GM12878 (cell line): ENCODE data around the gene ADCY5. TPM values are rescaled to one million over a fixed set of nuclear protein-coding genes. Genes with fewer than 3 reads are reported as not detected.

Source experiments
- ATAC-seq: fragments of 200-7000 bp; cut with Tn5 transposase; 3 replicates; pipeline ENCODE4 v1.9.1; 2020; ENCODE audit warnings: mild to moderate bottlenecking, moderate library complexity
- BruUV-seq: library from RNA; stranded (reverse); fragments of 400-500 nt; replicated peaks from 2 replicates; lab custom pipeline; 2021; lab: Mats Ljungman, UMichigan
- CTCF ChIA-PET: fragments of 300-600 bp; sonication (Branson Sonifier 250); formaldehyde crosslinking; extraction: SDS; loops from one replicate; lab custom pipeline; 2021; ENCODE audit warnings: inconsistent platforms; lab: Yijun Ruan, JAX
- POLR2A ChIA-PET: fragments of 350-600 bp; formaldehyde crosslinking; extraction: SDS; loops from one replicate; lab custom pipeline; 2021; ENCODE audit warnings: inconsistent platforms; lab: Charles Lee
- RAD21 ChIA-PET: fragments of 300-600 bp; sonication (Branson Sonifier 250); formaldehyde crosslinking; loops from one replicate; lab custom pipeline; 2023; ENCODE audit warnings: antibody characterized with exemption; ENCODE audit not compliant: unreplicated experiment; lab: Charles Lee
- SMC1A ChIA-PET: fragments of 300-600 bp; sonication (Branson Sonifier 250); formaldehyde crosslinking; loops from one replicate; lab custom pipeline; 2023; ENCODE audit not compliant: unreplicated experiment, uncharacterized antibody; lab: Charles Lee
- DNase-seq: peaks from one replicate; pipeline ENCODE4 v3.0.0-alpha.2; 2011; ENCODE audit warnings: low read depth, low spot score
- FAIRE-seq: peaks from 3 replicates; lab custom pipeline; 2011; peaks lifted over from hg19 to GRCh38; lab: Jason Lieb, UNC
- H2AFZ ChIP-seq: 2 replicates; pipeline ENCODE4 v1.6.0; 2011; ENCODE audit warnings: low read depth, low read length, control low read depth; ENCODE audit not compliant: control insufficient read depth
- H3K27ac ChIP-seq: 2 replicates; pipeline ENCODE4 v1.5.1; 2011; ENCODE audit warnings: control low read depth; ENCODE audit not compliant: control insufficient read depth, insufficient read depth
- H3K27me3 ChIP-seq, 2 experiments: replicated peaks in 1 of 2; 2 replicates each; pipeline versions ENCODE4 v1.6.0 to v1.6.1; 2011; ENCODE audit warnings: low read length in 1 of 2; ENCODE audit not compliant: control insufficient read depth in 2 of 2, insufficient read depth in 2 of 2
- H3K36me3 ChIP-seq, 2 experiments: 2 replicates each; pipeline ENCODE4 v1.5.1; 2011; ENCODE audit warnings: low read length in 1 of 2; ENCODE audit not compliant: control insufficient read depth in 2 of 2, insufficient read depth in 2 of 2
- H3K4me1 ChIP-seq: 2 replicates; pipeline ENCODE4 v1.6.1; 2011; ENCODE audit warnings: mild to moderate bottlenecking, low read length, moderate library complexity, mixed read lengths; ENCODE audit not compliant: control insufficient read depth, insufficient read depth
- H3K4me2 ChIP-seq: 2 replicates; pipeline ENCODE4 v1.6.0; 2011; ENCODE audit warnings: control low read depth; ENCODE audit not compliant: control insufficient read depth, insufficient read depth
- H3K4me3 ChIP-seq: fragments of 200-600 bp; sonication (generic); 2 replicates; pipeline ENCODE4 v1.5.1; 2016
- H3K79me2 ChIP-seq: 2 replicates; pipeline ENCODE4 v1.6.0; 2011; ENCODE audit warnings: low read length; ENCODE audit not compliant: control insufficient read depth, insufficient read depth
- H3K9ac ChIP-seq: 2 replicates; pipeline ENCODE4 v1.8.0; 2011; ENCODE audit warnings: low read length, control low read depth, mixed read lengths; ENCODE audit not compliant: control insufficient read depth, insufficient read depth
- H3K9me3 ChIP-seq: replicated peaks from 3 replicates; pipeline ENCODE4 v1.5.1; 2011; ENCODE audit warnings: mild to moderate bottlenecking, low read length; ENCODE audit not compliant: control insufficient read depth, insufficient read depth
- H4K20me1 ChIP-seq: 2 replicates; pipeline ENCODE4 v1.6.0; 2011; ENCODE audit not compliant: control insufficient read depth, insufficient read depth
- ATF7 ChIP-seq: fragments of 450-650 bp; IDR thresholded peaks from 2 replicates; pipeline ENCODE4 v1.6.1; 2016; ENCODE audit warnings: low read depth, mild to moderate bottlenecking
- BHLHE40 ChIP-seq, 2 experiments: fragments of 450-650 bp in 1 of 2; IDR thresholded peaks; 2 replicates each; pipeline ENCODE4 v1.6.1; 2011 to 2017; ENCODE audit warnings: low read depth in 2 of 2, borderline replicate concordance in 1 of 2, improper control_type of control experiment in 1 of 2, low read length in 1 of 2, mild to moderate bottlenecking in 1 of 2
- CBX5 ChIP-seq: sonication (generic); IDR thresholded peaks from 2 replicates; pipeline ENCODE4 v1.6.1; 2016; ENCODE audit warnings: low read depth, moderate library complexity, mild to moderate bottlenecking, inconsistent platforms
- CREB1 ChIP-seq: IDR thresholded peaks from 2 replicates; pipeline ENCODE4 v1.6.1; 2012; ENCODE audit warnings: low read depth, mild to moderate bottlenecking, inconsistent platforms
- CREM ChIP-seq: IDR thresholded peaks from 2 replicates; pipeline ENCODE4 v1.6.1; 2014; ENCODE audit warnings: antibody characterized with exemption, low read depth
- ESRRA ChIP-seq: IDR thresholded peaks from 2 replicates; pipeline ENCODE4 v1.6.1; 2012; ENCODE audit warnings: mild to moderate bottlenecking, low read length, improper control_type of control experiment
- FOS ChIP-seq: IDR thresholded peaks from 3 replicates; pipeline ENCODE4 v1.6.1; 2011; ENCODE audit warnings: borderline replicate concordance; ENCODE audit not compliant: insufficient read length; ENCODE audit errors: extremely low read depth
- GATAD2B ChIP-seq: fragments of 450-650 bp; conservative IDR thresholded peaks from 2 replicates; pipeline ENCODE4 v1.6.1; 2017; ENCODE audit warnings: low read depth, mild to moderate bottlenecking, moderate library complexity
- HDGF ChIP-seq: fragments of 450-650 bp; IDR thresholded peaks from 2 replicates; pipeline ENCODE4 v1.6.1; 2016; ENCODE audit warnings: antibody characterized with exemption
- NR2C1 ChIP-seq: fragments of 450-650 bp; IDR thresholded peaks from 2 replicates; pipeline ENCODE4 v1.6.1; 2017; ENCODE audit warnings: antibody characterized with exemption, mild to moderate bottlenecking, moderate library complexity
- POLR2AphosphoS5 ChIP-seq: IDR thresholded peaks from 2 replicates; pipeline ENCODE4 v1.6.1; 2011; ENCODE audit warnings: mild to moderate bottlenecking, low read length, inconsistent platforms
- POU2F2 ChIP-seq: IDR thresholded peaks from 3 replicates; pipeline ENCODE4 v1.6.1; 2011; ENCODE audit warnings: low read depth, mild to moderate bottlenecking, low read length, borderline replicate concordance
- RCOR1 ChIP-seq: conservative IDR thresholded peaks from 2 replicates; pipeline ENCODE4 v1.6.1; 2012; ENCODE audit warnings: low read depth, low read length, improper control_type of control experiment
- SIN3A ChIP-seq: IDR thresholded peaks from 2 replicates; pipeline ENCODE4 v1.6.1; 2012; ENCODE audit warnings: low read depth, low read length, improper control_type of control experiment
- SKIL ChIP-seq: fragments of 450-650 bp; IDR thresholded peaks from 2 replicates; pipeline ENCODE4 v1.6.1; 2017; ENCODE audit warnings: mild to moderate bottlenecking, low read depth, inconsistent platforms; ENCODE audit not compliant: poor library complexity, severe bottlenecking
- ZBTB4 ChIP-seq: fragments of 450-650 bp; formaldehyde crosslinking; IDR thresholded peaks from 2 replicates; pipeline ENCODE4 v1.4.0; 2022; ENCODE audit warnings: mild to moderate bottlenecking, moderate library complexity
- ZSCAN29 ChIP-seq: fragments of 450-650 bp; IDR thresholded peaks from 2 replicates; pipeline ENCODE4 v1.6.1; 2017; ENCODE audit warnings: mild to moderate bottlenecking, moderate library complexity
- WGBS: methylation state at CpG from one replicate; pipeline ENCODE4 v1.1.6; 2016; ENCODE audit warnings: low lambda C conversion rate; ENCODE audit not compliant: insufficient replicate concordance, insufficient coverage; ENCODE audit errors: missing lambda C conversion rate; 5-methylcytosine and 5-hydroxymethylcytosine counted together
- in situ Hi-C: fragments of 300-500 bp; cut with MboI; formaldehyde crosslinking; loops from 9 replicates; pipeline ENCODE4 v1.14.3; 2018; ENCODE audit warnings: mixed read lengths
- intact Hi-C: fragments of 100-400 bp; cut with micrococcal nuclease; formaldehyde crosslinking; loops from one replicate; pipeline ENCODE4 v1.14.2; 2022; ENCODE audit not compliant: unreplicated experiment
- polyA plus RNA-seq, 11 experiments: library from polyadenylated mRNA; depleted of rRNA in 4 of 11; unstranded in 6 of 11; stranded (reverse) in 5 of 11; fragments of >200 nt; fragmentation: Nextera tagmentation in 4 of 11; fragmentation: Illumina TruSeq in 1 of 11; extraction: Ambion mirVana in 4 of 11; extraction: Trizol in 1 of 11; gene quantifications; 1 replicate in 1 of 11; 2 replicates in 10 of 11; pipeline versions ENCODE4 v1.2.1 to v1.2.3, GENCODE V29; 2011 to 2016; ENCODE audit warnings: inconsistent platforms in 2 of 11, missing spikeins in 2 of 11, low read depth in 1 of 11
- total RNA-seq, 4 experiments: library from RNA; depleted of rRNA in 3 of 4; stranded (reverse); fragments of >200 nt in 3 of 4; fragmentation: Illumina TruSeq in 1 of 4; extraction: Trizol in 1 of 4; gene quantifications; 2 replicates each; pipeline versions ENCODE4 v1.2.1 to v1.2.3, GENCODE V29; 2013 to 2021

Gene ADCY5
- total and polyA plus RNA-seq, 10 of the 15 experiments (the other 5 are each of a cell fraction or from before 2014, with no cell fraction given) = under 0.01 to 0.24 (median 0.02) TPM; not detected in 4

GRCh38 chr3:123388042-123388441 is 60.8 kb downstream of the ADCY5 start (continued):
- TF ChIP-seq ATF7 (no peak), CREB1 (no peak), SIN3A (no peak)

GRCh38 chr3:123387532-123387931 is 61.4 kb downstream of the ADCY5 start:
- H3K4me1 ChIP-seq = no peaks in the 10 kb centered on the region
- no peaks in the 10 kb centered on the region for H3K36me3 ChIP-seq
- H3K9ac ChIP-seq = no peak overlapping the region
- no TSS peak for BruUV-seq
- ATAC-seq (no peak), DNase-seq (no peak), FAIRE-seq (no peak)
- H3K79me2 ChIP-seq = no peaks in the 10 kb centered on the region
- in situ Hi-C loops (no loop called here), intact Hi-C loops (no loop called here)
- 0% methylated on average over 3 of the region's 3 CpGs for WGBS
- ChIA-PET POLR2A (no interaction called here), CTCF (interaction anchor here (1.1 kb wide), 1 partner anchor 34 kb away, joined by 3 read pairs; no protein-coding TSS in a partner anchor), RAD21 (no interaction called here), SMC1A (no interaction called here)
- no peaks in the 10 kb centered on the region for H3K9me3 ChIP-seq
- H3K27me3 ChIP-seq = peaks cover 0 to 7% of the 10 kb centered on the region in 2 experiments; a peak in 3 of 4 replicates
- no peak overlapping the region for H2AFZ ChIP-seq
- H3K4me3 ChIP-seq = no peak overlapping the region
- no peak overlapping the region for H3K27ac ChIP-seq
- no peaks in the 10 kb centered on the region for H4K20me1 ChIP-seq
- H3K4me2 ChIP-seq = no peak overlapping the region
- TF ChIP-seq BHLHE40 (IDR thresholded peaks at IDR 0.05; ENCODE audit: borderline replicate concordance in 1 of 2, low read depth in 2 of 2, low read length in 1 of 2) (no peak), POU2F2 (no peak), GATAD2B (no peak), ZSCAN29 (no peak), FOS (no peak), HDGF (no peak), RCOR1 (no peak), ZBTB4 (CRISPR knock-in tag) (no peak), CBX5 (no peak), NR2C1 (no peak), CREM (no peak), ESRRA (no peak), SKIL (no peak), POLR2AphosphoS5 (no peak)
